GM19099 (cell line): Measurements from ENCODE around the gene C11orf21.

Experiments used
- POLR2A ChIP-seq: IDR thresholded peaks from 3 replicates; pipeline ENCODE4 v1.6.1; 2011; ENCODE audit warnings: low read depth; ENCODE audit not compliant: insufficient read length; ENCODE audit errors: extremely low read depth

Gene C11orf21

DNA sequence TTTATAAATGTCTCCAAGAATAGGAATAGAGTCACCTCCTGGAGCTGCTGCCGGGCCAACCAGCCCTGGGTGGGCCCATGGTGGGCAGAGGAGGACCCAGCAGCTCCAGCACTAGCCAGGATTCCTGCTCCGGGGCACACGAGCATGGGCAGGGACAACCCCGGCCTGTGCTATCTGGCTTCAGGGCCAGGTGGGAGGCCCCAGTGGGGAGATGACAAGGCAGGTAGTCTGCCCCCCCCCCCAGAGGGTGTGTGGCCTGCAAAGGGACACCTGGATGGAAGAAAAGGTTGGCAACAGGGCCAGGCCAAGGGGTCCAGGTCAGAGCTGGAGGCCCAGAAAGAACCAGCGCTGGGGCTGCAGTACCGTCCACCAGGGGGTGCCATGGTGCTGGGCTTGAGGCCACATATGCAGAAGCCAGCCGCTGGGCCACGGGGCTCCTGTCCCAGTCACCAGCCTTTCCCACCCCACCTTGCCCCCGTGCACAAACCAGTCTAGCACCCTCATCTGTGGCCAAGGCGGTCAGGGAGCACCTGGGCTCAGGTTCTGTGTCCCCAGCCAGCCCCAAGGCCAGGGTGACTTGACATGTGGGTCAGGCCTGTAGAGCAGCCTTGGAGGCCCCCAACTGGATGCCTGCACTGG is 3.5 kb upstream of the C11orf21 start:
- no peak for TF ChIP-seq POLR2A

DNA sequence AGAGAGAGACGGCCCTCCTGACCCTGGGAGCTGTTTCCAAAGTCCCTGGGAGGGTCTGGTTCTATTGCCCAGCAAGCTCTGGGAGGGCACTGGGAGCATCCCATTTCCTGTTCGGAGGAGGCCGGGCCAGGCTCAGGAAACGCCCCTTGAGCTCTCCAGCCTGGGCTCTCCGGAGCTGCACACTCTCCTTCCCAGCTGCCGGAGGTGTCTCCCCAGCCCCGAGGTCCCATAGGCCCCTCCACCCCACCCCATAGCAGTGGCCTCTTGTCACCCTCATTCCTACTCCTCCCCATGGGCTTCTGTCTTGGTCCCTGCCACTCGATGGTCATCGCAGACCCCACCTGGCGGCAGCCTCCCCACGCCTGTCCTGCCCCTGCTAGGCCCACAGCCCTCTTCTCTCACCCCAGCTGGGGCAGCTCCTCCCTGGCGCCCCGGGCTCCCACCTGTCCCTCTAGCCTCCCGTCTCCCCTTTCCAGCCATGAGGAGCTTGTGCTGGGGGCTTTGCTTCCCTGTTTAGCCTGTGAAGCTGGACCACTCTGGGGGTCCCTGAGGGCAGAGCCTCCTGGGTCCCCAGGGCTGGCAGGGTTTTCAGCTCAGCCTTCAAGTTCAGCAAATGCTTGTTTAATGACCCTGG is 2.9 kb upstream of the C11orf21 start:
- TF ChIP-seq POLR2A, result no peak

DNA sequence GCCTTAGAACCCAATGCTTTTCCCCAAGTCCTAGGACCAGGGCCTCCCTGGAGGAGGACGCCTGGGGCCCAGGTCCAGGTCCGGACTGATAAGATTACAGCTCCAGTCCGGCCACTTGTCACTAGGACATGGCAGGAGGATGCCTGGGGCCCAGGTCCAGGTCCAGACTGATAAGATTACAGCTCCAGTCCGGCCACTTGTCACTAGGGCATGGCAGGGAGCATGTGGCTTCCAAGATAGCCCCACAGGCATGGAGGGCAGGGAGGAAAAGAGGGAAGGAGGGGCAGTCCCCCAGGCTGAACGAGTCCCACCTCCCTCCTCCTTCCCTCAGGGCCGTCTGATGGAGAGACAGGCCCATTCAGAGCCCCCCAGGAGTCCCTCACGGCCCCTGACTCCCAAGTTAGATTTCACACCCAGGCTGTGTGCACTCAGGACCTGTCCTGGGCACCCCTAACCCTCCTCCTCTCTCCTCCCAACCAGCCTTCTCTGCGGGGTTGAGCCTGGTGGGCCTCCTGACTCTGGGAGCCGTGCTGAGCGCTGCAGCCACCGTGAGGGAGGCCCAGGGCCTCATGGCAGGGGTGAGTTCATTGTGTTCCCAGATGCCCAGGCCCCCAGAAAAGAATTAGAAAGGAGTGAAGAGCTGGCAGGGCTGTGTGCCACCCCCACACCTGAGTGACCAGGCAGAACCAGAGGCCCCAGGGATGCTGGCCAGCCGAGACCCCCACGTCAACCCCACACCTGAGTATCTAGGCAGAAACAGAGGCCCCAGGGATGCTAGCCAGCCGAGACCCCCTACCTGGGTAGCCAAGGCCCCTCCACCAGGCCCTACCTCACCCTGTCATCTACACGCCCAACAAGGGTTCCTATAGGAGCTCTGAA is 2.1 kb upstream of the C11orf21 start:
- no peak for TF ChIP-seq POLR2A

DNA sequence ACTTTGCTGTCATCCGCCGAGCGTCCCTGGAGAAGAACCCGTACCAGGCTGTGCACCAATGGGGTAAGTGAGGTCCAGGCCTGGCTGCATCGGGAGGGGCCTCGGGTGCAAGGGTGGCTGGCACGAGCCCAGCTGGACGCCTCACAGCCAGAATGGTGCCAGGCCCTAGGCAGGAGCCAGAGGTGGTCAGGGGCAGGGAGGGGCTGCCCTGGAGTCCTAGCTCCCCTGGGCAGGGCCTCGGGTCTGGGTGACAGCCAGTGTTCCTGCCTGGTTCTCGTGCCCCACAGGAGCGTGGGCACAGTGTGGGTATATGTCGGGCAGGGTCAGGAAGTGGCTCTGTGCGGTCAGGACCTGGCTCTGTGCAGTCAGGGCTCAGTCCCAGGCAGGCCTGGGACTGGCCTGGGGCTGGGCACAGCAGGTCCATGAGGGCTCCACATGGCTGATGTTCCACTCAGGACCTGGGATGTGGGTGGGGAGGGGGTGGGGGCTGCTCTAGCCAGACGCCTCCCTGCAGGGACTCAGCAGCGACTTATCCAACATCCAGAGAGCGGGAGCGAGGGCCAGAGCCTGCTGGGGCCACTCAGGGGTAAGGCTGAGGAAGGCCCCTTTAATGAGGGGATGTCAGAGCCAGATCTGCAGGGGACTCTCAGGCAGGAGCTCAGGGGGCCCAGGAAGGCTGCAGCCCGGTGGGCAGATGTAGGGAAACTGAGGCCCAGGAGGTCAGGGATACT is 1.3 kb upstream of the C11orf21 start:
- no peak for TF ChIP-seq POLR2A

DNA sequence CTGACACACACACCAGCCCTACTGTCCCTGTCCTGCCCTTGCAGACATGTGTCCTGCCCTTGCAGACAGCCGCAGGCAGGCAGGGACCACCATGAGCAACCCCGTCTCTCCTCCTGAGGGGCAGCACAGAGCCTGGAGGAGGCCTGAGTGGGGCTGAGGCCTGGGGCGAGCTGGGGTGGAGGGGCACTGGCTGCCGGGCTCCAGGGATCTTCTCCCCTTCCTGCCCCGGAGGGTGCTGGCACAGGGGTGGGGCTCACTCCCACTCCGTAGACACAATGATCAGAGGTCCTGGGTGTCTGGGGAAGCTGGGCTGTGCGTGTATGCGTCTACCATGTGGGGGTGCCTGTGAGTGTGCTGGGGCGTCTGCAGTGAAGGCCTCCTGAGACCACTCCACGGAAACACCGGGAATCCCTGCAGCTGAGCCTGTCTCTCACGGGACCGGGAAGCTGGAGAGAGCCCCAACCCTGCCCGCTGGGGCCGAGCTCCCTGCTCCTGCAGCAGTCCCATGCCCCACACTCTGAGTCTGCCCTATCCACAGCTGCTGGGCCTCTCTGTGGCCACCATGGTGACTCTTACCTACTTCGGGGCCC is 683 bp upstream of the C11orf21 start:
- no peak for TF ChIP-seq POLR2A

DNA sequence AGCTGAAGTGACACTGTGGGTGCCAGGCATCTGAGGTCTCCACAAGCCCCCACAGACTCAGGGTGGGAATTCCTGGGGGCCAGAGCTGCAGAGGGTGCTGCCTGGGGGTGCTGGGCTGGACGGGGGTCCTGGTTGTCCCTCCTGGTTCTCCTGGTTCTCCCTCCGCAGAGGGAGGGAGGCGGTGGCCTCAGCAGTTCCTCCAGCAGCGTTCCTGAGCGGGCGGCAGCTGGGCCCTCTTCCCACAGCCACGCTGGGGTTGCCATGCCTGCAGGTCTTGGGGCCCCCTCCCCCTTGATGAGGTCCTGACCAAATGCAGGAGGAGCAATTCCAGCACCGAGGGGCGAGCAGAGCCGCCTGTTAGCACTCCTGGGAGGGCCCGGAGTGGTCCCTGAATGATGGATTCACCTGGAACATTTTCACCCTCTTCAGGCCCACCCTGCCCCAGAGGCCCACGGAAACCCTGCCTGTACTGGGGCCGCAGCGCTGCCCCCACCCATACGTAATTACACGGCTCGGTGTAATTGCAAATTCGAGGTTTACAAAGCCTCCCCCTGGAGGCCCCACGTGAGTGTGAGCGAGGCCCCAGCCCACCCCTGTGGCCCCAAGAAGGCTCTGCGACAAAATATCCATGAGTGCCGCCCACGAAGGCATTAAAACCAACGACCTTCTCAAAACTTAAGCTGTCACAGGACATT is 635 bp downstream of the C11orf21 start:
- TF ChIP-seq POLR2A, result no peak

DNA sequence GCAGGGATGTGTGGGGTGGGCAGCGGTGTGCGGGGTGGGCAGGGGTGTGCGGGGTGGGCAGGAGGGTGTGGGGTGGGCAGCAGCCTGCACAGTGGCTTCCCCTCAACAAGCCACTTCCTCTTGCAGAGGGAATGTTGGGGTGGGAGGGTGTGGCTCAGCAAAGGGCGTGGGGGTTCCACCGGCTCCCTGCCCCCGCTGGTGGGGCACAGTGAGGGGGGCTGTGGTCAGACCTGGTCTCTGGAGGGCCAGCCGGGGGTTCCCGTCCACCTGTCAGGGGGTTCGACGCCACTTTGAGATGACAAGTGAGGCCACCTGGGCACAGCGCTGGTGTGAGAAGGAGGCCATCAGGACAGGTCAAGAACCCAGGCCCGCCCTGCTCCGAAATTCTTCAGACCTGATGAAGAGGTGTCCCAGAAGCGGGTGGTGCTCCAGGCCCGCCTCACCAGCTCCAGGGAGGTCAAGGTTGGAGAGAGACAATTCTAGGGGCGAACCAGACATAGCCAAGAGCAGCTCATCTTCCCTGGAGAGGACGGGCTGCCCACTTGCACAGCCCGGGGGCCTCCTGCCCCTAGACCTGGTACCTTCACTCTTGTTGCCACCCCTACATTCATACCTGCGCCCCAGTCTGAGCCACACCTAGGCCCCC is 1.3 kb downstream of the C11orf21 start:
- TF ChIP-seq POLR2A, result no peak

DNA sequence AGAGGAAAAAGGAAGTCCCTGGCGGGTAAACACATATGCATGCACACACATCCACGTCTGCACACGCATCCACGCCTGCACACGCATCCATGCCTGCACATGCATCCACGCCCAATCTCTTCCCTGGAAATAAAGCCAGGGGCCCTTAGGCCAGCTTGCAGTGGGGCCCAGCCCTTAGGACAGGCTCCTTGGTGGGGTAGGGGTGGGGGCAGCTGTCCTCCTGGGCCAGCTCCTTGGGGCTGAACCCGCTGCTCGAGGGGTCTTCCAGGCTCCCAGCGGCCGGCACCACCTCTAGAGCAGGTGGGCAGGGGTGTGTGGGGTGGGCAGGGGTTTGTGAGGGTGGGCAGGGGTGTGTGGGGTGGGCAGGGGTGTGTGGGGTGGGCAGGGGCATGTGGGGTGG is 1.9 kb downstream of the C11orf21 start:
- no peak for TF ChIP-seq POLR2A

DNA sequence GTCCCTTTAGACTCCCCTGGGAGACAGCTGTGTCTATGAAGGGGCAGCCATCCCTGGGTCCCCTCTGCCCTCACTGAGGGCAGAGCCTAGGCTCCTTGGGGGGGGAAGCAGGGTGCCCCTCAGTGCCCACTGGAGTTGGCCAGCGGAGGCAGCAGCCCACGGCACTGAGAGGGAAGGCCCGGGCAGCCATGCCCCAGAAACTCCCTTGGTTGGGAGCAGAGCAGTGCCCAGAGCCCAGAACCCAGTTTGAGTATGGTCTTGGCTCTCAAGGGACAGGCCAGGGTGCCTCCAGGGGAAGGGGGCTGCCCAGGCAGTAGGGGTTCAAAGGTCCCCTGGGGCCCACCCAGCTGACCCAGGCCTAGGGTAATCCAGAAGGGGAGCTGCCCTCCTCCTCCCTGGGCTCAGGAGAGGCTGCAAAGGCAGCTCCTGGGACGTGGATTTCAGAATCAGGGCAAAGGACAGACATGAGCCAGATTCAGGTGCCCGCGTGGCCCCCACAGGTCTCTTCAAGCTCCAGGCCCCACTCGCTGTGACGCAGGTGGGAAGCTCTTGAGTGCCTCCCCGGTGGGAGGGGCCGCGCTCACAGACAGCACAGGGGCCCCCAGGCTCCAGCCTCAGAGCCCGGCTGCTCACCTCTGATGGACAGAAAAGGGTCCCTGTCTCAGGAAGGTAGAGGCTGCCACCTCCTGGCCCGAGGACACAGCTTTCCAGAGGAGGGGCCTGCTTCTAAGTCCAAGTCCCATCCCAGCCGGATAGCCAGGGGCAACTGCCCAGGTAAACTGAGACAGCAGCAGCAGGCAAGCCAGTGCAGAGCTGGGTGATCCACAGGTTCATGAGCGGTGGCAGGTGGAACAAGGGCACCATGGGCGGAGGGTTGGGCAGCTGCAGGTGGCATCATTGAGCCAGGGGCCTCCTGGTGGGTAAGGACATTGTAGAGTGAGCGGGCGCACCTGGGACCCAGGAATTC is 2.6 kb downstream of the C11orf21 start:
- TF ChIP-seq POLR2A, result no peak

DNA sequence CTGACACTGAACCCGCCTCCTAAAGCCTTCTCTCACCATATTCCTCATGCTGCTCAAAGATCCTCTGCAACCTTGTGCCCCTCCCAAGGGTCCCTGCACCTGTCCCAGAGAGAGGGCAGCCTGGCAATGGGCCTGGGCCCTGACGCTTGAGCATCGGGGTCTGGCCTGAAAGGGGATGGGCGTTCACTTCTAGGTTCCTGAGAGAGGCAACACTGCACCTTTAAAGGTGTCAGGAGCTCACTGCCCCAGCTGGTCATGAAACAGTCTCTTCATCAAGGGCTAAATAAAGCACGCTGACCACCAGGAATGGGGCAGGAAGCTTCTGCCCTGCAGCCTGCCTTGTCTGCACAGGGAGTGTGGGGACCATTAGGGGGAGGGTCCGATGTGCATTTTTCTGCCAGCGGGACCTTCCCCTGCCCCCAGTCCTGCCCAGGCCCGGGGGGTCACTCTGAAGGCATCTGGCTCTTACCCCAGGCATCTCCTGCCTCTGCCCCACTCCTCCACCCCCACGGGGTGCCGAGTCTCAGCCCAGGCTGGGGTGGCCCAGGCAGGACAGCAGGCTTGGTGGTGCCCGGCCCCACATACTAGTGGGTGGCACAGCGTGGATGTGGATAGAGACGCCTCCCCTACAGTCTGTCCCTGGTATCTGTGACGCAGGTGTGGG is 3.5 kb downstream of the C11orf21 start:
- no peak for TF ChIP-seq POLR2A

DNA sequence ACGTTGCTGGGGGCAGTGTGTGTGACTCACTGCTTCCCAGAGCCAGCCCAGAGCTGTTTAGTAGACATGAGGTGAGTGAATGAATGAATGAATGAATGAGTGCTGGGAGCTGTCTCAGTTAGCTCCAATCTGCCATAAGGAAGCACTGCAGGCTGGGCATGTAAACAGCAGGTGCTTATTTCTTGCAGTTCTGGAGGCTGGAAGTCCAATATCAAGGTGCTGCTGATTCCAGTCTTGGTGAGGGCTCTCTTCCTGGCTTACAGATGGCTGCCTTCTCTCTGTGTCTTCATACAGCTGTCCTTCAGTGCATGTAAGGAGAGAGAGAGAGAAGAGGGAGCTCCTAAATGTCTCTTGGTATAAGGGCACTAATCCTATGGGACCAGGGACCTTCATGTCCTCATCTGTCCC is 4.1 kb downstream of the C11orf21 start:
- no peak for TF ChIP-seq POLR2A
